H1 (cell line): Measurements from ENCODE around the gene ZSCAN16. TPM values are rescaled to one million over a fixed set of nuclear protein-coding genes. Genes with fewer than 3 reads are reported as not detected.

Source experiments
- CTCF ChIA-PET: fragments of 300-600 bp; sonication (Branson Sonifier 250); formaldehyde crosslinking; loops from one replicate; lab custom pipeline; 2021; ENCODE audit not compliant: partially characterized antibody; lab: Charles Lee
- POLR2A ChIA-PET: fragments of 300-600 bp; sonication (Branson Sonifier 250); formaldehyde crosslinking; loops from one replicate; lab custom pipeline; 2021; ENCODE audit warnings: inconsistent platforms; ENCODE audit not compliant: partially characterized antibody; lab: Charles Lee
- DNase-seq, 2 experiments: peaks; one replicate each; pipeline versions ENCODE4 v3.0.0 to v3.0.0-alpha.2; 2010 to 2022; ENCODE audit warnings: low spot score in 2 of 2, low read depth in 1 of 2, mixed read lengths in 1 of 2
- FAIRE-seq: peaks from 2 replicates; lab custom pipeline; 2011; peaks lifted over from hg19 to GRCh38; lab: Jason Lieb, UNC
- H2AFZ ChIP-seq: 2 replicates; pipeline ENCODE4 v1.8.1; 2012; ENCODE audit warnings: low read length, inconsistent platforms
- H2AK5ac ChIP-seq: 2 replicates; pipeline ENCODE4 v1.6.1; 2013; ENCODE audit warnings: low read depth, low read length
- H2BK120ac ChIP-seq: replicated peaks from 2 replicates; pipeline ENCODE3; 2013; ENCODE audit warnings: low read depth, low read length, inconsistent platforms
- H2BK12ac ChIP-seq: 2 replicates; pipeline ENCODE4 v1.6.1; 2013; ENCODE audit warnings: low read depth, low read length
- H2BK15ac ChIP-seq: 2 replicates; pipeline ENCODE4 v1.6.1; 2013; ENCODE audit warnings: low read length
- H2BK20ac ChIP-seq: 2 replicates; pipeline ENCODE4 v1.6.1; 2013; ENCODE audit warnings: low read length
- H2BK5ac ChIP-seq: 2 replicates; pipeline ENCODE4 v1.6.1; 2013; ENCODE audit warnings: low read depth, low read length
- H3K14ac ChIP-seq: 2 replicates; pipeline ENCODE4 v1.6.1; 2013; ENCODE audit warnings: inconsistent platforms; ENCODE audit not compliant: insufficient read length
- H3K18ac ChIP-seq: 2 replicates; pipeline ENCODE4 v1.6.1; 2013; ENCODE audit warnings: low read length; ENCODE audit errors: extremely low read depth
- H3K23ac ChIP-seq: 2 replicates; pipeline ENCODE4 v1.6.1; 2013; ENCODE audit warnings: inconsistent platforms; ENCODE audit not compliant: insufficient read length
- H3K23me2 ChIP-seq: 2 replicates; pipeline ENCODE4 v1.6.1; 2013; ENCODE audit warnings: low read depth, low read length
- H3K27ac ChIP-seq: 2 replicates; pipeline ENCODE4 v1.6.1; 2011; ENCODE audit warnings: low read depth, low read length, inconsistent platforms
- H3K27me3 ChIP-seq, 4 experiments: replicated peaks in 1 of 4; 1 replicate in 1 of 4; 2 replicates in 3 of 4; pipeline versions ENCODE4 v1.6.1 to v1.8.1; 2011 to 2013; ENCODE audit warnings: low read length in 3 of 4, mild to moderate bottlenecking in 3 of 4, inconsistent platforms in 2 of 4, mixed read lengths in 2 of 4, moderate library complexity in 1 of 4; ENCODE audit not compliant: control insufficient read depth in 3 of 4, insufficient read depth in 3 of 4; ENCODE audit errors: extremely low read depth in 1 of 4
- H3K36me3 ChIP-seq, 4 experiments: 2 replicates each; pipeline versions ENCODE4 v1.6.1 to v1.8.1; 2011 to 2013; ENCODE audit warnings: mild to moderate bottlenecking in 4 of 4, low read length in 3 of 4, moderate library complexity in 2 of 4, control low read depth in 1 of 4, inconsistent platforms in 1 of 4; ENCODE audit not compliant: insufficient read depth in 4 of 4, control insufficient read depth in 2 of 4
- H3K4ac ChIP-seq: replicated peaks from 2 replicates; pipeline ENCODE3; 2013; ENCODE audit warnings: low read length, low read depth, mixed read lengths, inconsistent platforms; ENCODE audit not compliant: insufficient read length
- H3K4me1 ChIP-seq, 4 experiments: replicated peaks in 1 of 4; 1 replicate in 1 of 4; 2 replicates in 3 of 4; pipeline versions ENCODE4 v1.6.1 to v1.8.1; 2011 to 2013; ENCODE audit warnings: low read length in 3 of 4, inconsistent platforms in 2 of 4, mixed read lengths in 1 of 4; ENCODE audit not compliant: insufficient read depth in 4 of 4, control insufficient read depth in 3 of 4
- H3K4me2 ChIP-seq, 2 experiments: 2 replicates each; pipeline versions ENCODE4 v1.6.1 to v1.8.1; 2011 to 2013; ENCODE audit warnings: low read depth in 2 of 2, low read length in 2 of 2, control low read depth in 1 of 2, inconsistent platforms in 1 of 2, mild to moderate bottlenecking in 1 of 2; ENCODE audit not compliant: insufficient read depth in 1 of 2
- H3K4me3 ChIP-seq, 4 experiments: fragments of 200-600, 300-600 bp in 1 of 4; sonication (generic), shearing (Covaris generic), sonication (Bioruptor Twin) in 1 of 4; 2 replicates each; pipeline versions ENCODE4 v1.5.1 to v1.8.1; 2011 to 2016; ENCODE audit warnings: low read length in 4 of 4, low read depth in 3 of 4, control low read depth in 2 of 4, inconsistent platforms in 2 of 4, mild to moderate bottlenecking in 2 of 4, mixed read lengths in 1 of 4, moderate library complexity in 1 of 4; ENCODE audit not compliant: insufficient read depth in 2 of 4; ENCODE audit errors: extremely low read depth in 1 of 4
- H3K56ac ChIP-seq: replicated peaks from 2 replicates; pipeline ENCODE3; 2013; ENCODE audit warnings: low read depth, mild to moderate bottlenecking, mixed read lengths, low read length, inconsistent platforms; ENCODE audit not compliant: insufficient read length
- H3K79me1 ChIP-seq: 2 replicates; pipeline ENCODE4 v1.6.1; 2013; ENCODE audit warnings: low read depth, low read length, control low read depth
- H3K79me2 ChIP-seq, 2 experiments: 2 replicates each; pipeline versions ENCODE4 v1.6.1 to v1.8.1; 2012 to 2013; ENCODE audit warnings: low read length in 2 of 2, mild to moderate bottlenecking in 2 of 2, inconsistent platforms in 1 of 2; ENCODE audit not compliant: insufficient read depth in 2 of 2, control insufficient read depth in 1 of 2
- H3K9ac ChIP-seq, 4 experiments: replicated peaks in 1 of 4; 1 replicate in 1 of 4; 2 replicates in 3 of 4; pipeline versions ENCODE4 v1.6.1 to v1.8.1; 2011 to 2013; ENCODE audit warnings: low read depth in 3 of 4, low read length in 3 of 4, control low read depth in 2 of 4, mild to moderate bottlenecking in 2 of 4, moderate library complexity in 2 of 4, inconsistent platforms in 1 of 4; ENCODE audit errors: extremely low read depth in 1 of 4
- H3K9me3 ChIP-seq, 2 experiments: 2 replicates each; pipeline versions ENCODE4 v1.6.1 to v1.8.1; 2012 to 2013; ENCODE audit warnings: mild to moderate bottlenecking in 2 of 2, moderate library complexity in 2 of 2, control low read depth in 1 of 2, inconsistent platforms in 1 of 2, low read depth in 1 of 2, low read length in 1 of 2, mixed read lengths in 1 of 2; ENCODE audit not compliant: insufficient read depth in 2 of 2
- H4K20me1 ChIP-seq, 2 experiments: replicated peaks in 1 of 2; 2 replicates each; pipeline versions ENCODE3 to v1.8.1; 2011 to 2013; ENCODE audit warnings: inconsistent platforms in 2 of 2, low read length in 2 of 2, mild to moderate bottlenecking in 1 of 2; ENCODE audit not compliant: insufficient read depth in 2 of 2, control insufficient read depth in 1 of 2
- H4K5ac ChIP-seq: 2 replicates; pipeline ENCODE4 v1.6.1; 2013; ENCODE audit warnings: low read length, low read depth, mixed read lengths, inconsistent platforms; ENCODE audit not compliant: insufficient read length
- H4K8ac ChIP-seq: 2 replicates; pipeline ENCODE4 v1.8.0; 2013; ENCODE audit warnings: mild to moderate bottlenecking, moderate library complexity, low read length, inconsistent platforms; ENCODE audit not compliant: insufficient read depth; ENCODE audit errors: extremely low read depth
- H4K91ac ChIP-seq: replicated peaks from 2 replicates; pipeline ENCODE3; 2013; ENCODE audit warnings: low read length, mixed read lengths, inconsistent platforms; ENCODE audit not compliant: insufficient read length
- CEBPB ChIP-seq: IDR thresholded peaks from 2 replicates; pipeline ENCODE4 v1.6.1; 2012; ENCODE audit warnings: low read depth, low read length
- NANOG ChIP-seq: IDR thresholded peaks from 2 replicates; pipeline ENCODE4 v1.6.1; 2011; ENCODE audit warnings: low read length, low read depth, mild to moderate bottlenecking, inconsistent platforms; ENCODE audit not compliant: insufficient read depth, poor library complexity, severe bottlenecking
- RBBP5 ChIP-seq: IDR thresholded peaks from 2 replicates; pipeline ENCODE4 v1.7.1; 2012; ENCODE audit warnings: low read depth, mild to moderate bottlenecking, inconsistent platforms, low read length, moderate library complexity, borderline replicate concordance
- SIN3A ChIP-seq, 2 experiments: IDR thresholded peaks in 1 of 2; conservative IDR thresholded peaks in 1 of 2; 2 replicates each; pipeline ENCODE4 v1.6.1; 2011 to 2012; ENCODE audit warnings: low read length in 2 of 2, improper control_type of control experiment in 1 of 2, low read depth in 1 of 2, mild to moderate bottlenecking in 1 of 2
- ZNF274 ChIP-seq: IDR thresholded peaks from 2 replicates; pipeline ENCODE4 v1.7.0; 2012; ENCODE audit warnings: low read length, borderline replicate concordance; ENCODE audit errors: extremely low read depth
- WGBS, 2 experiments: shearing (Covaris generic) in 1 of 2; methylation state at CpG; one replicate each; pipeline versions ENCODE4 v1.1.6 to v1.1.7; 2013 to 2015; ENCODE audit warnings: low lambda C conversion rate in 2 of 2, mixed read lengths in 2 of 2, inconsistent platforms in 1 of 2, low coverage in 1 of 2, missing lambda C conversion rate in 1 of 2; ENCODE audit not compliant: insufficient replicate concordance in 2 of 2, insufficient coverage in 1 of 2, insufficient read length in 1 of 2; ENCODE audit errors: extremely low coverage in 1 of 2, missing lambda C conversion rate in 1 of 2; 5-methylcytosine and 5-hydroxymethylcytosine counted together
- polyA plus RNA-seq, 7 experiments: library from polyadenylated mRNA; depleted of rRNA in 3 of 7; stranded (reverse) in 5 of 7; unstranded in 2 of 7; fragments of >200 nt in 5 of 7; fragments of 200-250 nt in 2 of 7; gene quantifications; 1 replicate in 5 of 7; 2 replicates in 1 of 7; 4 replicates in 1 of 7; pipeline versions ENCODE4 v1.2.1 to v1.2.3, GENCODE V29; 2011 to 2013; ENCODE audit warnings: missing spikeins in 2 of 7, mixed read lengths in 2 of 7
- total RNA-seq: library from RNA; stranded (reverse); fragmentation: NEBNext Ultra II Directional; extraction: Animal tissue kit (Norgen Biotek cat#: 25700); gene quantifications from 2 replicates; pipeline ENCODE4 v1.2.1, GENCODE V29; 2021

ZSCAN16 gene
- total and polyA plus RNA-seq, 2 of the 8 experiments (the other 6 are each of a cell fraction or from before 2014, with no cell fraction given): 3.6 to 9.4 TPM

DNA sequence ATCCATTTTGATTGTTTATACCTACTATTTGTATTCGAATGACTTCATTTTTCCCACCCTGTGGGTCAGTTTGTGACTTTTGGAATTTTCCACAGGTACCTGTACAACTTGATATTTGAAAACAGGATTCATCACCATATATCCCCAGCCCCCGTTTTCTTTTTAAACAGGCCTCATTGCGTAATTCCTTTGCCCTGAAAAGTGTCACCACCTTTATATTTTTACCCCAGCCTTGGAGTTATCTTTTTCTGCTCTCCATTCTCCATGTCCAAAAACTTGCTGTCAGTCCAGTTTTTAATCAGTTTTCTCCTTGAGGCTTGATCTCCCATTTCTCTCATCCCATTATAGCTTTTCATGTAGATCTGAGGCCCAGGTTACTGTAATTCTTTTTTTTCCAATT is 33.9 kb downstream of the ZSCAN16 start:
- Histone ChIP-seq H2BK15ac (no peak overlapping the region), H3K4me3 (no peak overlapping the region), H3K79me1 (no peaks in the 10 kb centered on the region), H3K27me3 (peaks cover 0 to 4% (median 0%) of the 10 kb centered on the region in 4 experiments; a peak in 3 of 7 replicates)
- TF ChIP-seq ZNF274 (no peak), NANOG (no peak), CEBPB (0 out of 2 replicates have a peak, but pooled peaks have one; percentile 31), RBBP5 (no peak), SIN3A (conservative IDR thresholded peaks at IDR 0.05 in 1 of 2, IDR thresholded peaks at IDR 0.05 in 1 of 2; ENCODE audit: low read depth in 1 of 2, low read length in 2 of 2) (no peak)
- TF ChIP-seq, all 59 proteins: peak for 1
- H3K27ac ChIP-seq: no peak overlapping the region
- H3K23me2 ChIP-seq: peaks cover 2% of the 10 kb centered on the region; the same call in 1 of the 2 replicates
- no peak overlapping the region for H2BK20ac ChIP-seq
- H3K56ac ChIP-seq: no peak overlapping the region
- H3K36me3 ChIP-seq: peaks cover 8 to 31% (median 20%) of the 10 kb centered on the region in 4 experiments
- no peak overlapping the region for H2AFZ ChIP-seq
- no peaks in the 10 kb centered on the region for H3K79me2 ChIP-seq
- no peak overlapping the region for H2BK5ac ChIP-seq
- CTCF ChIA-PET: interaction anchor here (0.9 to 1.7 kb wide), 3 partner anchors 10 to 911 kb away, joined by 3 to 4 read pairs (median 3); no protein-coding TSS in a partner anchor
- H3K23ac ChIP-seq: no peak overlapping the region
- peaks cover 0 to 2% of the 10 kb centered on the region in 2 experiments for H4K20me1 ChIP-seq
- no peak overlapping the region for H2BK12ac ChIP-seq
- H2AK5ac ChIP-seq: no peak overlapping the region
- no peak overlapping the region for H4K91ac ChIP-seq
- no peak overlapping the region for H3K4ac ChIP-seq
- no peak overlapping the region for H4K5ac ChIP-seq
- no peak for DNase-seq
- FAIRE-seq: no peak
- POLR2A ChIA-PET: interaction anchor here (0.6 to 2.0 kb wide), 3 partner anchors 17 to 63 kb away, joined by 3 to 4 read pairs (median 3); partner anchors contain the start of gene ZKSCAN8
- H3K14ac ChIP-seq: no peak overlapping the region
- 86% methylated on average over 3 of the region's 3 CpGs; no CpG with 5 or more reads in 1 of the 2 experiments for WGBS, 2 experiments
- H3K9ac ChIP-seq: no peak overlapping the region
- H3K18ac ChIP-seq: no peak overlapping the region
- peaks cover 0 to 3% (median 0%) of the 10 kb centered on the region in 4 experiments; a peak in 1 of 7 replicates for H3K4me1 ChIP-seq
- no peak overlapping the region for H4K8ac ChIP-seq
- peaks cover 5 to 6% of the 10 kb centered on the region in 2 experiments; a peak in 3 of 4 replicates for H3K9me3 ChIP-seq
- no peak overlapping the region for H3K4me2 ChIP-seq
- no peak overlapping the region for H2BK120ac ChIP-seq
